ENCODE results near the gene CASP10.

The CASP10 gene

DNA sequence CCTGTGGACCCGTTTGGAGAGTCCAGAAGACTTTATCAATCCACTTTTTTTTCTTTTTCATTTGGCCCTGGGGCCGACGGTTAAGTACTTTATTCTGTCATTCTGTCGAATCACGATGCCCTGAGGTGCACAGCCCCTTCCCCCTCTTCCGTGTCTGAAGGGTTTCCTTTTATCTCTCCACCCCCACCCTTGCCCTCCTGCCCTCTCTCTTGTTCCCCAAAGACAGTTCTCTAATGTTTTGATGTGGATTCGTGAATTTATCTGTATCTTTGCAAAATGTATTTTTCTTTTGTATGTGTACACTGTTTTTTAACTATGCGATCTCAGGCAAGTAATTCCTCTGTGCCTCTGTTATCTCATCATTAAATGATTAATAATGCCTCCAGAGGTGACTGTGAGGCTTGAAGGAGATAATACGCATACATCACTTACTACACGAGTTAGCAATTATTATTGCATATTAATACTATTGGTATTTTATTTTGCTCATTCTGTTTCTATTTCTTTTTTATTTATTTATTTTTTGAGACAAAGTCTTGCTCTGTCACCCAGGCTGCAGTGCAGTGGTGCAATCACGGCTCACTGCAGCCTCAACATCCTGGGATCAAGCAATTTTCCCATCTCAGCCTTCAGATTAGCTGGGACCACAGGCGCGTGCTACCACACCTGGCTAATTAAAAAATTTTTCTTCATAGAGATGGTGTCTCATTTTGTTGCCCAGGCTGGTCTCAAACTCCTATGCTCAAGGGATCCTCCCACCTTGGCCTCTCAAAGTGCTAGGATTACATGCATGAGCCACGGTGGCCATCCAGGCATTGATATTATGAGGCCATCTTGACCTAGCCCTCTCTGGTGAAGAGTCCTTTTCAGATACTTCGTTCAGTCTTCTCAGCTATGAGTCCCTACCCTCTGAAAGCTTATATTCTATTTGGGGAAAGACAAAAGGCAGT is 76.0 kb downstream of the CASP10 start:
- in situ Hi-C loops (cut with MboI; ENCODE audit: low pct_unique_long_range_greater_than_20kb, low sequenced_read_pairs, unreplicated experiment): no loop called here
- TF ChIP-seq, protein P1, sequence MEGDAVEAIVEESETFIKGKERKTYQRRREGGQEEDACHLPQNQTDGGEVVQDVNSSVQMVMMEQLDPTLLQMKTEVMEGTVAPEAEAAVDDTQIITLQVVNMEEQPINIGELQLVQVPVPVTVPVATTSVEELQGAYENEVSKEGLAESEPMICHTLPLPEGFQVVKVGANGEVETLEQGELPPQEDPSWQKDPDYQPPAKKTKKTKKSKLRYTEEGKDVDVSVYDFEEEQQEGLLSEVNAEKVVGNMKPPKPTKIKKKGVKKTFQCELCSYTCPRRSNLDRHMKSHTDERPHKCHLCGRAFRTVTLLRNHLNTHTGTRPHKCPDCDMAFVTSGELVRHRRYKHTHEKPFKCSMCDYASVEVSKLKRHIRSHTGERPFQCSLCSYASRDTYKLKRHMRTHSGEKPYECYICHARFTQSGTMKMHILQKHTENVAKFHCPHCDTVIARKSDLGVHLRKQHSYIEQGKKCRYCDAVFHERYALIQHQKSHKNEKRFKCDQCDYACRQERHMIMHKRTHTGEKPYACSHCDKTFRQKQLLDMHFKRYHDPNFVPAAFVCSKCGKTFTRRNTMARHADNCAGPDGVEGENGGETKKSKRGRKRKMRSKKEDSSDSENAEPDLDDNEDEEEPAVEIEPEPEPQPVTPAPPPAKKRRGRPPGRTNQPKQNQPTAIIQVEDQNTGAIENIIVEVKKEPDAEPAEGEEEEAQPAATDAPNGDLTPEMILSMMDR (IDR thresholded peaks at IDR 0.05; ENCODE audit: extremely low read depth, insufficient read depth, missing control alignments): no peak
- DNase-seq (ENCODE audit: low spot score): no peak

DNA sequence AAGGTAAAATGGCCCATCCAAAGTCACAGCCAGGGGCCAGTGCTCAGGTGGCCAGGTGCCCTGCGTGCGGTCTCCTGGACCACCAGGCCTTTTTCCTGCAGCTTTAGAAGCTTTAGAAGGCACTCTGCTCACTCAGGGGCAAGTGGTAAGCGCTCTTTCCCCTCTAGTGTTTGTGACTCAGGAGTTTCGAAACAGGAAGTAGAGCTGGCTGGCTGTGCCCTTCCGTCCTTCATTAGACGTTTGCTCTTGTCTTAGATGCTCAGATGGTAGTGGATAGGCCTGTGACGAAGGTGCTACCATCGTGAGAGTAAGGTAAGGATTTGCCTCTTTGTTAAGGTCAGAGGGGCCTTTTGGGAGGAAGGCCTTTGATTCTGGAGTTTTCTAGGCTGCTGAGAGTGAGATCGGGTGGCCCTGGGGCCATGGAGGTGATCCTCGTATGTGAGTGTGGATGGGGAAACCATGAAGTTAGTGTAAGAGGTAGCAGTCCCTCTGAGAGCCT is 77.4 kb downstream of the CASP10 start, which contains the start of gene CASP8:
CASP8 (plus strand) TSS at position 235 of the 499 bp plus-strand sequence. CDS start 5,951 bp downstream, outside the sequence.
- in situ Hi-C loops (cut with MboI; ENCODE audit: low pct_unique_long_range_greater_than_20kb, low sequenced_read_pairs, unreplicated experiment): no loop called here
- peak; percentile 37 for DNase-seq (ENCODE audit: low spot score)
- TF ChIP-seq, protein P1 (IDR thresholded peaks at IDR 0.05; ENCODE audit: extremely low read depth, insufficient read depth, missing control alignments): no peak

DNA sequence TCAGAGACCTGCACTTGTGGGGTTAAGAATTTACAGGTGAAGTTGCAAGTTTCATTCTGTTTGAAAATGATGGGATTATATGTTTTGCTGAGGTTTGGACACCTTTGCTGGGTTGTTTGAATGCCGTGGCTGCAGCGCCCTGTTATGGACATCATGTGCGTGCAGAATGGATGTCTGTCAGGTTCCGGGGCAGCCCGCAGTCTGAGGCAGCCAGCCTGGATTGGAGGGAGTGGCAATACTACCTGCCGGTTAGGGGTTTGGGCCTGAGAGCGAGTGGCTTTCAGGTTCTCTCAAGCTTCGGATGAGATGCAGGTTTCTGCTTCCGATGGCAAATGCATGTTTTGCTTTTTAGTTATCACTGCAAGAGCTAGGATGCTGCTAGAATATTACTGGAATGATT is 78.5 kb downstream of the CASP10 start:
- in situ Hi-C loops (cut with MboI; ENCODE audit: low pct_unique_long_range_greater_than_20kb, low sequenced_read_pairs, unreplicated experiment): no loop called here
- TF ChIP-seq, protein P1 (IDR thresholded peaks at IDR 0.05; ENCODE audit: extremely low read depth, insufficient read depth, missing control alignments): no peak
- DNase-seq (ENCODE audit: low spot score): no peak

DNA sequence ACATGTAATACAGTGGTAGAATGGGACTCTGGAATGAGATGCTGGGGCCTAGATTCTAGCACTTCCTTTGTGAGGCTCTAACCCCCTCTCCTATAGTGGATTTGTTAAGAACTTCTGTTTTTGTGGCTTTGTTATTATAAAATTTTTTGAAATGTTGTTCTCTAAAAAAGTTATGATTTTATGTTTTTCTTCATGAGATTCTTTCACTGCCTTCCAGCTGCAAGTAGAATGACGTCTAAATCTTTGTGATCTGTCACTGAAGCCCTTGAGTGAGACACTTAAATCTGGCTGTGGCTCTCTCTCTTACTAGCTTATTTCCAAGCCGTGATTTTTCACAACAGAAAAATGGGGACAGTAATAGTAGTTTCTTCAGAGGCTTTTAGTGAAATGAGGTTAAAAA is 79.0 kb downstream of the CASP10 start:
- TF ChIP-seq, protein P1 (IDR thresholded peaks at IDR 0.05; ENCODE audit: extremely low read depth, insufficient read depth, missing control alignments): no peak
- DNase-seq (ENCODE audit: low spot score): no peak
- in situ Hi-C loops (cut with MboI; ENCODE audit: low pct_unique_long_range_greater_than_20kb, low sequenced_read_pairs, unreplicated experiment): no loop called here

DNA sequence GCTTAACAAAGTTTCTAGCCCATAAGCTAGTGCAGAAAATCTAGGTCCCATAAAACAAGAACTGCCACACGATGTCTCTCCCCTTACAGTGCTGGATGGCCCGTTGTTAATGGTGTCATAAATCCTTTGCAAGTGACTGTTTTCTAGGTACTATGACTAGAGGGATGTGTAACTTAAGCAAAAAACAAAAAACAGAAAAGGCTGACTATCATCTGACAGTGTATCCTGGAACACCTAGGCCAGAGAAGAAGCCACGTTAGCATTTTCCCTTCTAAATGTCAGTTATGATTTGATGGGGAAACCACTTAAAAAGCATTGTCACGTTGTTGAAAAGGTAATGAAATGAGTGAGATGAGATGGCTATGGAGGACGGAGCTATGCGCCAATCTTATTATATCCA is 79.8 kb downstream of the CASP10 start:
- in situ Hi-C loops (cut with MboI; ENCODE audit: low pct_unique_long_range_greater_than_20kb, low sequenced_read_pairs, unreplicated experiment): no loop called here
- DNase-seq (ENCODE audit: low spot score): no peak
- TF ChIP-seq, protein P1 (IDR thresholded peaks at IDR 0.05; ENCODE audit: extremely low read depth, insufficient read depth, missing control alignments): no peak

DNA sequence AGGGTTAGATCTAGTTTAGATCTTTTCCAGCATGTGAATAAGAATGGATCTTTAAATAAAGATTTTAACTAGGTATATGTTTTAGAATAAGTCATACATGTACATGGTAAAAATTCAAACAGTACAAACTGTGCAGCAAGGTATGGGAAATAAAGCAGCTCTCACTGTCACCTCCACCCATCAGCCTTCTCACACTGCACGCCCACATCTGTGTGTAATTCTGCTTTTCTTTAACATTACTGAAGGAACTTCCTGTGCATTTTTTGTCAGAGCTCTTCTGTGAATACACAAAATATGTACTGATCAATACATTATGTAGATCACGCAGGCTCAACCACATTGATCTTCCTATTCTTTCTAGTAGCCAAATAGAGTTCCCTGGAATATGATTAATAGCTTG is 80.8 kb downstream of the CASP10 start:
- in situ Hi-C loops (cut with MboI; ENCODE audit: low pct_unique_long_range_greater_than_20kb, low sequenced_read_pairs, unreplicated experiment): no loop called here
- TF ChIP-seq, protein P1 (IDR thresholded peaks at IDR 0.05; ENCODE audit: extremely low read depth, insufficient read depth, missing control alignments): no peak
- DNase-seq (ENCODE audit: low spot score): no peak
